Embryonic facial prominence (tissue), 1 donor: Measurements from ENCODE around the gene PTPRR.

ENCODE experiments used
- DNase-seq: peaks from one replicate; pipeline ENCODE4 v3.0.0-alpha.2; 2016; ENCODE audit errors: extremely low spot score

PTPRR gene

DNA sequence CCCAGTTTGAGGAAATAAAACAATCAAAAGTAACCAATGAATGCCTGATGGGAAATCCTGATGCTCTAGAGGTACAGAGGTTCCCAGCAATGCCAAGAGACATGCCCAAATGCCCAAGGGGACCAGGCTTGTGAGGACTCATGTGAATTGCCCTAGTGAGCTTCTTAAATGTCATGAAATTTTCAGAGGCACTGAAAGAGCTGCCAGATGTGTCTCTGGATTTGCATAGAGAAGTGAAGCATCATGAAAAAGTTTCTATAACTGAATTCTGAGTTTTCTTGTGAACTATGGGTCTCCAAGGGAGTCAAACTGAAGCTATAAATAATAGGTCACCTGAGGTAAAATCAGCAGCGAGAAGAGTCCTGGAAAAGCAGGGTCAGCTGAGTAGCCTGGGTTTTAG is 9.9 kb downstream of the PTPRR start:
- no peak for DNase-seq

DNA sequence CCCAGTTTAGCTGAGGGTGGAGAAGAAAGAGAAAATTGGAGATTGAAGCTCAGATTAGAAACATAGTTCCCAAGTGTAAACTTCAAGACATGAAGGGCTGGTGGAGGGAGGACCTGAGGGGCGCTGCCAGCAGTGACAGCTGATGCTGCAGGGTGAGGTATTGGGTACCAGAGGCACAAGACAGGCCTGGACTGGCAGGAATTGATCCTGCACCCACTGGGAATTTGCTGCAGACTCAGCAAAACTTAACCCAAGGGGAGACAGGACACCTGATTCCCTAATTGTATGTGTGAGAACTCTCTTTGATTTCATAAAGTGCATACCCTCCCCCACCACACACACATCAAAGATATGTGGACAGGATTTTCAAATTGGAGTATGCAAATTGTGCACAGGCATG is 11.6 kb downstream of the PTPRR start:
- DNase-seq, result no peak

DNA sequence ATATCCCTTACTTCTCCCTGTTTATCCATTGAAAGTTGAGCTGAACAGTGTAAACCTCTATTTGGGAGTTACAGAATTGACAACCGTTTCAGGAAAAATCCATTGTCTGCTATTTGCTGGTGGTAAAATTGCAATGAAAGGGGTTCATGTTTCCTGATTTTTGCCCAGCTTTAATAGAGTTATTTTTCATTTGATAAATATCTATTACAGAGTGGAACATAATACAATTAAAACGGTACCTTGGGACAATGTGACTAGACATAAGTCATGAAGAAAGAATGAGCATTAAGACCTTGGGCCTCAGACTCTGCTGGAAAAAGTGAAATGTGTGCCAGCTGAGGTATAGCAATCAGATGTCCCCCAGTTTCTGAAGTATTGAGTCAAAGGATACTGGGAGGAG is 13.1 kb downstream of the PTPRR start:
- DNase-seq, result no peak

DNA sequence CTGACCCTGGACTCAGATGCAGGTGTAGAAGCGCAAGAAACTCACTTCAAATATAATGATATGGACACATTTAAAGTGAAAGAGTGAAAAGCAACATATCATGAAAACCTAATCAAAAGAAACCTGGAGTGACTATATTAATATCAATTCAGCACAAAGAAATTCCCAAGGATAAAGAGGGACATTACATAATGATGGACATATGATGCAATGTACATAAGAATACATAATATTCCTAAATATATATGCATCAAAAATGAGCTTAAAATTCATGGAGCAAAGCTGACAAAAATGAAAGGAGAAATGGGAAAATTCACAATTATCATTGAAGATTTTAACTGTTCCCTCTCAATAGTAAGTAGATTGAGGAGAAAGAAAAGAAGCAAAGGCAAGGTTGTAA is 24.6 kb downstream of the PTPRR start:
- no peak for DNase-seq

DNA sequence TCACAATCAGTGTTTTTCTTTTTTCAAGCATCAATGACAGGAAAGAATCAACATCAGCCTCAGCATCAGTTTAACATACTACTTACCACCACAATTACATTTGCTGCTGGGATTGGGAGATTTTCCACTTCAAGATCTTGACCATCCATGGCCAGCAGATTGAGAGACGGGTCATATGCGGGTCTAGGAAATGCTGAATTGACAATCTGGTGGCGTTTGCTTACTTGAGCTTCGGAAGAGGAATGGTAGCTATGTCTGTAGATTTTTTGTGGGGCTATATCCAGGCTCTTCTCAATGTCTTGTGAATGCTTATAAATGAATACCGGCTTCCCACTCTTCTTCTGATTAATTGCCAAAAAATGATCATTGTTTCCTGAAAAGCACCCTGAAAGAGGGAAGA is 27.9 kb downstream of the PTPRR start:
- no peak for DNase-seq

DNA sequence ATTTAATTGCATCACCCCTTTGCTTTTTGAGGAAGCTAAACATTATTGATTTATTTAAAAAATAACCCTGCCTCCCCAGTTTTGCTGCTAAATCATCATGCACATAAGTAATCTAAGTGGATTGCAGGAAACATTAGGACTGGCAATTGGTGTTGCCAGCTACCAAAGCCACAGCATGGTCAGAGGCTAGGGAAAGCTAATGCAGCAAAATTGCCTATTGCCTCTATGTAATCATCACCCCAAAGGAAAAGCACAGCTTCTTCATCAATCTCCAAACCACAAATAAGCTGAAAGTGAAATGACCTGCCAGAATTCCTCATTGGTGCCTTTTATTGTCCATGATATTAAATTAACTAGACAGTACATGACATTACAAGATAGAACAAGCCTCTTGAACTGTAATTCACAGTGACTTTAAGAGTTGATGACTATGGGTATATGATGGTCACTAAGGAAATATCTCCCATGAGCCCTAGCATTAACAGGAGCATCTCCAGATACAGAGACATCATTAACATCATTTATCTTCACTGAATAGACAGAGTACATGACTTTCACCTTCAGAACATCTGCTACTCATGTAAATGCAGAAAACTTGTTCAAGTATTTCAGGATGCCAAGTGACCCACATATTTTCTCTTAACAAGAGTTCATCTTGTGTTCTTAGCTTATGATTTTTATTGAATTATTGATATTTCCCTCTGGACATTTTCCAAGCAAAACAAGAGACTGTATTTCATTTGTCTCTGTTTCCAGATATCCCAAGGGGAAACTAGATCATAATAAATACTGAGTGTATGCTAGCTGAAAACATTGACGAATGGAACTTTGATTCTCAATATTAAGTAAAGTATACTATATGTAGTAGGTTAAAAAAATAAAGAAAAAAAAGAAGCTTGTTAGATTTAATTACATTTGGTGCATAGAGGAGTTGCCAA is 29.4 kb downstream of the PTPRR start:
- no peak for DNase-seq

DNA sequence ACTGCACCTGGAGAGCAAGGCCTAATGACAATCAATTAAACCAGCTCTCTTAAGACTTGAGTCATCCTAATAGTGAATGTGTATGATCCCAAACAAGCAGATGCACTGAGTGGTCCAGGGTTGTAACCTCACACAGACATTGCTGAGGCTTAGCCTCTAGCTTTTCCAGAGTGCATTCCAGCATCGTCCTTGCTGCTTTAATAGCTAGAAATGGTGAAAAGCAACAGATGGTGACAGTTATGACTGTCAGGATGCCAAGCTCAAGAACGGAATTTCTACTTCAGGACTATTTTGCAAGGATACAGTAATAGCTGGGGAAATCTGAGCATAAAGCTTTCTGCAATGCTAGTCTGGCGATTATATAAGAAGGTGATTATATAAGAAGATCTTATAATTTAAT is 34.6 kb downstream of the PTPRR start:
- no peak for DNase-seq

DNA sequence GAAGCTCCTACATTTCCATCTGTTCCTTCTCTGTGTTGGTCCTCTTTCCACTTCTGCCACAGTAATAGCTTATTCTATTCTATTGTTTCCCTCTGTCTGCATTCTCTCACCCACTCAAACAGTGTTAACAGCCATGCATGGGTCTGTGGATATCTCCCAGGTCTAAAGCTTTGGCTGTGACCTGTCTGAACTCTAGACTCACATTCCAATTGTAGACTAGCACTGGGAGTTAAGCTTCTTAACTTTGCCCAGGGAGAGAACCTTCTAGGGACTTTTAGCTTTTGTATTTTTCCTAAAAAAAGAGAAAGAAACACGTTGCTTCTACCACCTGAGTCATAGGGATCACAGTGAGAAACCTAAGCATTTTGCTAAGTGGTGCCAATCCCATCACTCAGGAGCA is 36.7 kb downstream of the PTPRR start:
- DNase-seq, result no peak

DNA sequence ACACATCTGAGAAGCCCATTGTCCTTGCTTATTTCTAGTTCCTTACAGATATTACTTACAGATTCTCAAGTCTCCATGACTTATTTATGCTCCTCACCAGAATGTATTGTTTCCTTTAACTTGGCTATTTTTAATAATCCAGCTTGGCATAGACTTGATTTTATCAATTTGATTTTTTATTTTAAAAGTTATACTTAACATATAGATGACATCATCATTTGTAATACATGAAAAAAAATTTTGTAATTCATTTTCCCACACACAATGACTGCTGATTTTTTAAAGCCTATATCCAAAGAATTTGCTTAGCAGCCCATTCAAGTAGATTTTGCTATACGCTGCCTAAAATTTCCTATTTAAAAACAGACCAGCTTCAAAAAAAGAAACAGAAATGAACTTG is 39.8 kb downstream of the PTPRR start:
- DNase-seq, result no peak

DNA sequence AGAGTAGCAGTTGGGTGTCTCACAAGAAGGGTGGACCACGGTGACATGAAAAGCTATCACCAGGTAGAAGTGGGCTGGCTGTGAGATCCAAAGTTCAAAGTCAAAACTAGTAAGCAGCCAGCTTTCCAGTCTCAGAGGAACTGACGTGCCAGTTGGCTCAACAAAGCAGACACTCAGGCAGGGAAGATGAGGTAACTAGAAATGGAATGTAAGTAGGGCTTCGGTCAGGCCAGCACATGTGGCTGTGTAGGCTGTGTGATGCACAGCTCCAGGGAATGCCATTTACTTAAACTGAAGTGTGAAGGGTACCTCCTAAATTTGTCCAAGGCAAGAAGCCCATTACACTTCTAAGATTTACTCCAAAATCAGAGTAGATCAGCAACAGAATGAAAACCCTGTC is 43.6 kb downstream of the PTPRR start:
- DNase-seq, result no peak

DNA sequence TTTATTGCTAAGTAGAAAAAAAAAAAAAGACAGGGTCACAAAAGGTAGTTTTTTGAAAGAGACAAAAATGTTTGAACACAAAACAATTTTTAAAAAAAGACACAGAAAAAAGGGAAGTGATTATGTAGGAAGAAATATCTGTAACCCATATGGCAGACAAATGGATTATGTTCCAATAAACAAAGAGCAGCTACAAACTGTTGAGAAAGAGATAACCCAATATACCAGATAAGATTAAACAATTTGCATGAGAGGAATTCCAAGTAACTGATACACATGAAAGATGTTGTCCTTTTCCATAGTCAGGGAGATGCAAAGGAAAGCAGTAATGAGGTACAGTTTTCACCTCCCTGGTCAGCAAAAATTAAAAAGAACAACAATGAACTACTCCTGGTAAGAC is 44.9 kb downstream of the PTPRR start:
- DNase-seq, result no peak

DNA sequence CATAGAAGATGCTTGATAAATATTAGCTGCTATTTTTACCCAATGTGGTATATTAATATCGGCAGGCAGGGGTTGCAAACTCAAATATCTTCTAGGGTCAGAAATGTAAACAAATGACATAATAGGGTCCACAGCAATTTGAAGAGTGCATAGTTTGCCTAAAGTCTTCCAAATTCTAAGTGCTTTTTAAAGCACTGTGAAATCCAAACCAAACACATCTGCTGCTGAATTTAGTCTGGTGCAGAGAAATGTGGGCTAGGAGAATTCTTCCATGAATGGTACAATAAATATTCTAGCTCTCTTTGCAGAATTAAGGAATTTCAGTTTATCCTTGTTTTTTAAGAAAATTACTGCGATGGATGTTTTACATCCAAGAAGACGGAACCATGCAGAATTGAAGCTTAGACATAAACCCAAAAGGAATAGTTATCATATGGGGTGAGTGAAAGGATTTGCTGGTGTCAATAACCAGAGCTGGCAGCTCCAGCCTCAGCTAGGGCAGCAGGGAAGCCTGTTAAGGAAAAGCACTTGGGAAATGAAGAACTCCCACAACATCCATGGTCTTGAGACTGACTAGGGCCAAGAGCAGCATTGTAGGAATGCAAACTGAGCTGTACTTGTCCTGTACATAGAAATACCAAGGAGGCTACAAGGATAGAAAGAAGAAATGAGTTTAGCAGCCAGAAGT is 65.5 kb downstream of the PTPRR start:
- DNase-seq, result no peak

DNA sequence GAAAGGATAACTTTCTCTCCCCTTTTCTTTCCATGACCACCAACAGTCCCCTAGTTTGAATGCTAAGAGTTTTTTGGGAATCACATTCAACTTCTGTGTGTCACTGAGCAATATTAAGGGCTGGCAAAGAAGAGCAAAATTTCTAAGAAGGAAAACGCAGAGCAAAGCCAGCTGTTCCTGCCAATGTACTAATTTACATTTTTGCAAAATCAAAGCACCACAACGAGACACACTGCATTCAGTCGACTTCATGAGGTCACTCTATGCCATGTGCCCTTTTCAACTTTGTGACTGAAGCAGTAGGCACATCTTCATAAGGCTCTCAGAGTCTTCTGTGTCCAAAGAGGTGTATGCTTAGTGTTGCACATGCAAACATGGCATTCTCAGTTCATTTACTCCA is 66.4 kb downstream of the PTPRR start:
- DNase-seq, result no peak

DNA sequence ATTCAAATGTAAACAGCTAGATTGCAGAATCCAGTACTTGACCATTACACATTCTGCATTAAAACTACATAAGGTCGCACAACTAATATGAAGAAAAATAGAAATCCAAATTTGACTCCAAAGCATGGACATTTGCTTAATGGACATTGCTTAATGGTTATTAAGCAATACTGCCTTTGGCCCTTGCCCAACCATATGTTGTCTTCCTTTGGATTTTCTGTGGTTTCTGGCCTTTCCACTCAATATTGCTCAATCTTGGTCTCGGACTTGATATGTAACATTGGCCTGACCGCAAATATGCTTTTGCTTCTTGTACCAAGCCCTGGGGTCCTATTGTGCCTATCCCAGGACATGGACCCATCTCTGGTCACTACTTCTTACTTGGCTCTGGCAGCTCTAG is 67.2 kb downstream of the PTPRR start:
- DNase-seq, result no peak

DNA sequence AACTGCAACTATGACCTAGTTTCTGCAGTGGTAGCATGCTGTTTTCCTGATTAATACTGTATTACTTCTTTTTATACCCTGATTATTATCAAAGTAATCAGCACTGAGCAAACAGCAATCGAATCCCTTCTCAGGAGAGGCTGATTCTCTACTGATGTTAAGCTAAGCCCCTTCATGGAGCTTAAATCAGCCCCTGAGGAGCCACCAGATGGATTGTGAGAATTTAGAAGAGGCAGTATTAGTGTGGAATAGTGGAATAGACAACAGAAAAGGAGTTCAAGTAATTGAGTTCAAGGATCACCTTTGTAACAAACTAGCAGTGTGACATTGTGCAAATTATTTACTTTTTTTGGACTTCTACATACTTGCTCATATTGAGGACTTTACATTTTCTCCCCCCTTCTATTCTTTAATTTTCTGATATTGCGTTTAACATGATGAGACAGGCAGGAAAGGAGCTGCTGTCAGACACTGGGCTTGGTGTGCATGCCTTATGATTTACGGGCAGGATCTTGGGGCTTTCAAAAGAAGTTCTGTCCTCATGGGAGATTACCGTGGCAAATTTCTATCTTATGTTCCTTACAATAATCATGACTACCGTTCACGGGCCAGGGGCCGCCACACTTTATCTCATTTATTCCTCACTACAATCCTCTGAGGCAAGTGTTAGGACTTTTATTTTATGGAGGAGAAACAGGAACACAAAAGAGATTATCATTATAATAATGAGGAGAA is 68.0 kb downstream of the PTPRR start:
- DNase-seq, result no peak

DNA sequence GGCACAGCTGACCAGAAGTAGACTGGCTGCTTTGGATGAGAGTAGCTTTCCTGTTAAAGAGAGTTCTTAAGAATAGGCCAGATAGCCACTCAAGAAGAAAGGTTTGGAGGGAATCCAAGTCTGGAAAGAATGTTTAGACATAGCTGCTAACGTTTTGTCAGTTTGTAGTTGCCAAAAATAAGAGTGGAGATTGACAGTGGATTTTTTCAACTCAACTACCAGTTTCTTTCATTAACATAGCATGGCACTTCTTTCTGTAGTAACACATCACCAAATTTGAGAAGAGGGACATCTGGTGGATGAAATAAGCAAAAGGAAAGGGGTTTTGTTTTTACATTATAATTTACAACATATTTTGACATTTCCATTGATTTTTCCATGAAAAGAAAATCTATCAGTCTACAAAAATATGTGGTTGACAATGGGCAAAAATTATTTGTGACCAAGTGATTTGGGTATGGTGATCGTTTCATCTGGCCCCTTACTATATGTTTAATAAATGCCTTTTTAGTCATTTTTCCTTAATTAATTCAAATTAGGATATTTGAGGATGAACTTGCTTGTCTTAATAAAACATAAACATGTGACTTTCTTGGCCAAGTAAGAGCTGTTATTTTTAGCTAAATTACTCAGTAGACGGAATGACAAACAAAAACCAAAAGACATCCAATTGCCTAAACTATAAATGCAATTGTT is 71.1 kb downstream of the PTPRR start:
- DNase-seq, result no peak

DNA sequence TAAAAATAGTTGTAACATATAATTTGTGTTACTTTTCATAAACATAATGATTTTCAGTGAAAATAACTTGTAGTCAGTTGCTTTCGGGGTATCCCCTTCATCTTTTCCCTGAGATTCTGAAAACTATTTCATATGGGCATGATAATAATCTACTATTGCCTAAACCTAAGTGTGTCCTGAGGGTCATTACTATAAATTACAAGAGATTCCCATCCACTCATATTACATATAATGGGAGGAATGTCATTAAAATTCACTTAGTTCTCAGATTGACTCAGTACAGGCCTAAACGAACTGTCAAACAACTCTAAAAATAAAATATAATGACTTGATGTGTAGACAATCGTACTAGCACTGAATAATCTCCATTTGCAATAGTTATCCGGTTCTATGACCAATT is 72.7 kb downstream of the PTPRR start:
- DNase-seq, result no peak

DNA sequence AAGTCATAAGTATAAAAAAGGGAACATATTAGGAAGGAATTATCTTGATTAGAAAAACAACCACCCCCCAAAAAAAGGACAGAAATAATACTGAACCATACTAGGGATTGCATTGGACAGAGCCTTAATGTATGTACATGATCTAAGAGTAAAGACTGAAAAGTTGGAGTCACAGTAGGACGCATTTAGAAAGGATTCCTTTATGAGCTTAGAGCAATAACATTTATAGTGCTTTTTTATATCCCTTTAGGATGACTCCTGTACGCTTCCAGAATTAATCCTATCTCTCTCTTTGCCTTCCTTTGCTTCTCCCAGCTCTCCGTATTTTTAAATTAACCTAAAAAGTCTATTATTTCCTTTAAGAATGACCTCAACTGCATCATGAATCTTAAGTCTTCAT is 75.3 kb downstream of the PTPRR start:
- DNase-seq, result no peak

DNA sequence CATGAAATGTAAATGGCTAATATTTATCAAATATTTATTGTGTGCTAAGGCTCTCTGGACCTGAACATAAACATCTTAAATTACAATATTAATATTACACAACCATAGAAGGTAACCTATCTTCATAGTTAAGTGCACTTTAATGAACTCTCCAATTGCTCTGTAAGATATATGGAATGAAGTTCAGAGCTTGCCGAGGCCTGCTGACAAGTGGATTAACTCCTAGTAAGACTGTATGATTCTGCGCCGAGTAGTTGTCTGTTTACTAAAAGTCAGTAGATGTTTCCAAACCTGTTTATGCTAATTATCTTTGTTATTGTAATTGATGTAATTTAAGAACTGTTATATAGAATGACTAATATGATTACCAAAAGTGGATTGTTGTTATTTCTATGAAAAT is 77.2 kb downstream of the PTPRR start:
- DNase-seq, result no peak

DNA sequence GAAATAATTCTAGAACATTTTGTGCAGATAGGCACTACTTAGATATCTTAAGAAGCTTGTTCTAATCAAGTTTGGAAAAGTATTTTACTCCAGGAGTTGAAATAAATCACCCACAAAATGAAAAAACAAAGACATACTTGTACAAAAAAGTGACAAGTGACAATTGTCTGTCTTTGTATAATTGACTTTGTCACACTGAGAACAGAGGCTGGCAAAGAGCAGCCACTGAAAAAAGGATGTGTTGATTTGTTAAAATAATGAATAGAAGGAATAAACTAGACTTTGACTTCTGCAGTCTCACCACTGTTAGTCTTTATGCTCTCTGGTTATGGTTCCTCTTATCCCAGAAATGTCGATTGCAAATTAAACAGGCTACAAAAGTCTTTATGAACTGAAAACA is 77.6 kb downstream of the PTPRR start:
- DNase-seq, result no peak

DNA sequence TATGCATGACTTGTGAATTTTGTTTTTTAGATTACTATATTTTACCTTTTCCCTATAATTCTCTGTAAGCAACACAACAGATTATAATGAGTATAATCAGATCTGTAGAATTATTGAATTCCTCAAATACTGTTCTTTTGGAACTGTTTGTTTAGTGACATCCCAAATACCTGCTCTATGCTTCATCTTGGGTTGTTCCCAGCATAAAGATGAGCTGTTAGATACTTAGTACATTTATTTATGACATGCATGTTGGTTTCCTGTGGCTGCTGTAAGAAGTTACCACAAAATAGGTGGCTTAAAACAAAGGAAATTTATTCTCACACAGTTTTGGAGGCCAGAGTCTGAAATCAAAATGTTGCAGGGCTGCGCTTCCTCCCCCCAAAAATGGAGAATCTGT is 78.4 kb downstream of the PTPRR start:
- DNase-seq, result no peak
